ENCODE measurements around the gene SPATS2L.

The SPATS2L gene

DNA sequence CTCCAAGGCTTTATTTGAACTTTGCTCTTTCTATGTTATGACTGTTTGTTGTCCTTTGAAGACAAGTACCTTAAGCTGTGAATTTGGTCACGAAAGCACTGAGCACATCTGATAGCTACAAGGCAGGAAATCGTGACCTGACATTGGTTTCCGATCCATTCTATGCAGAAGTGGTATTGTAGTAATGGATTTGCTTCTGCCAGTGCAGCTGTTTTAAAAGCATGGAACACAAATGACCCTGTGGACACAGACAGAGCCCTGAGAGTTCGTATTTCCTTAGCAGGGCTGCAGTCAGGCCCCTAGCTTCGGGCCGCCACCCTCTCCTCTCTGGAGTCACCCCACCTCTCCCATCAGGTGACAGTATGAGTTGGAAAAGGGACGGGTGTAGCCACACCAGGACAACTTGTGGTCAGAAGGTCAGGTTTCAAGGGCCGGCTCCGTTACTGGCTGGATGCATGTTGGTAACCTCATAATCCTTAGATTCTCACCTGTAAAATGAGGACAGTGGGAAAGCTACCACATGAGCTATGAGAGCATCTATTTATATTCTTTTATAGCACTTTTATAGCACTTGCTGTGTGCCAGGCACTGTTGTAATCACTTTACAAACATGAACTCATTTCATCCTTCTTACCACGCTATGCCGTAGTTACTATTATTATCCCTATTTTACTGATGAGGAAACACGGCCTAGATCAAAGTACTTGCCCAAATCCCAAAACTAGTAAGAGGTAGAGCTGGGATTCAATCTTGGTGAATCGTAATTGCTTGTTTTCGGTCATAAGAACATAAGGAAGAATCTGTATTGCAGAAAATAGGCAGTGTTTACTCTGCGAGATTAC lies 70.2 kb downstream of the SPATS2L start:
- no peak for DNase-seq (ENCODE audit: low read depth in 1 of 2, low spot score in 1 of 2)

DNA sequence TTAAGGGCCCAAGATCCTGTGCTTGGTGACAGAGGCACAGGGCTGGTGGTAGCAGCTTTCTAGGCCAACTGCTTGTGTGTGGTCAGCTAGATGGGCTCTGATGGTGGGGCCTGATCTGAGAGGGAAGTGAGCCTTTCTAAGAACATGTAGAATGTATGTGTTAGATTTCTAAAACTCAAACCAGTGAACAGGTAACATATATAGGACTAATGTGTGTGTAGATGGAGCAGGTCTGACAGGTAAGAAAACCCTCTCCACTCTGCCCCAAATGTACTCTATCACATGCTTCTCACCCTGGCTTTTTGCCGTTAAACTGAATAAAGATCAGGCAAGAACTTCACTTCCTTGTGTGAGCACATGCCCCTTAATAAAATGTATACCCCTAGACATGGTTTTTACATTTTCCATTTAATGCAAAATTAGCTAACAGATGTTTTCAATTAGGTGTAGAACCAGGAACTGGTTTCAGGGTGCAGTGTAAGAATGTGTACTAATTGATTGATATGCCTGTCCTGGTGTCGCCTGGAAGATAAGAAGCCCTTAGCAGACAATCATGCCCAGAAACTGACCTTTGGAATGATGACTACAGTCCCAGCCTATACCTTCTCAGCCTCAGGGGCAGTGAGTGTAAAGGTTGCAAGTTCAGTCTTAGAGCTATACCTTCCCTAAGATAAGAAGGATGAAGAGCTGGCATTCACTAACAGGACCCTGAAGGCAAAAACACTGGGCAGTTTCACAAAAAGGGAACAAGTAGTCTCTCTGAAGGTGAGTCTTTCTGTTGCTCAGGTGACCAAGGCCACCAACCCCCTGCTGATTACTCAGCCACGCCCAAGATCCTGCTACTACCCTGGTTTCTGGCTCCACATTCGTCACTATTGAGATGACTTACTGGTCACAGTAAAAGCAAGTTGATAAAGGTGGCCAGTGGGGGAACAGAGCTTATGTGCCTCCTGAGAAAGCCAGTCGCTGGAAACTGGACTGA lies 71.2 kb downstream of the SPATS2L start:
- DNase-seq (ENCODE audit: low read depth in 1 of 2, low spot score in 1 of 2) = no peak

GRCh38 chr2:200378652-200379290 lies 72.3 kb downstream of the SPATS2L start:
- DNase-seq (ENCODE audit: low read depth in 1 of 2, low spot score in 1 of 2) = no peak

DNA sequence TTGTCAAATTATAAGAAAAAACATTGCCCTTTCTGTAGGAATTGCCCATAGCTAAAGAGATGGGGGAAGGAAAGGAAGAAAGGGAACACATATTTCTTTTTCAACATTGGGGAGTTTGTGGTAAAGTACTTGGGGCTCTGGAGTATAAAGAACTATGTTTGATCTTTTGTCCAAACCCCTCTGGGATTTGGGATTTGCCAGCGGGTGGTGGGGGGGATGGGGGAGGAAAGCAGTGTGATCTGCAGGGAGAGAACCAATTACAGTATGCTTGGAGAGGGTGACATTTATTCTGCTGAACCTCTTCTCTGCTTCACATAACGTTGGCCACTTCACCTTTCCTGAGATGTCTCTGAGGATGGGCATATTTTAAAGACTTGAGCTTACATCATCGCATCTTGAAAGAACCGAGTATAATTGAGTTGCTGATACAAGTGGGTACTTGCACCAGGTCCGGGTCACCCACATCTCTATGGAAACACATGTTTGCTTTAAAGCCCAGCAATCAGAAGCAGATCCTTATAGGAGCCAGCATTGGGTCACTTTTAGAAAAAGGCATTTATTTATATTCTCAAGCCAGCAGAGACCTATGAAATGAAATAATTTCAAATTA lies 73.1 kb downstream of the SPATS2L start:
- no peak for DNase-seq (ENCODE audit: low read depth in 1 of 2, low spot score in 1 of 2)

DNA sequence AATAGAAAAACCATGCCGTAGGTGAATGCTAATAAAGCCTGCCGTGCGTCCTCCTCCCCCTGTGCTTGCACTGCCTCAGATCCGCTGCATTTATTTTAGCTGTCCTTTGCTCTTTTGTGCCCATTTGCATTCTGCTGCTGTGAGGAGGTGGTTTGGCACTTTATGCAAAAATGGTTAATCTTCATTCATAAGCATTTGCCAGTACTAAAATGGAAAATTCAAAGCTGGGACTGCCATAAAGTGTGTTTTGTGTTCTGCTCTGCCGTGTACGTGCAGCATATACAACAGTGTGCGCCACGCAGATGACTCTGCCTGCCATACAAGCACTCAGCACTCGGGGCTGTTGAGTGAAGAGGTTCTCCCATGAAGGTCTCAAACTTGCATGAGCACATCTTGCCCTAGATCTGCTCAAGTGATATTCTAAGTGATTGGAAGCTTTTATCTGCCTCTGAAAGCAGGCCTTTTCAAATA lies 73.6 kb downstream of the SPATS2L start:
- DNase-seq (ENCODE audit: low read depth in 1 of 2, low spot score in 1 of 2) = no peak

DNA sequence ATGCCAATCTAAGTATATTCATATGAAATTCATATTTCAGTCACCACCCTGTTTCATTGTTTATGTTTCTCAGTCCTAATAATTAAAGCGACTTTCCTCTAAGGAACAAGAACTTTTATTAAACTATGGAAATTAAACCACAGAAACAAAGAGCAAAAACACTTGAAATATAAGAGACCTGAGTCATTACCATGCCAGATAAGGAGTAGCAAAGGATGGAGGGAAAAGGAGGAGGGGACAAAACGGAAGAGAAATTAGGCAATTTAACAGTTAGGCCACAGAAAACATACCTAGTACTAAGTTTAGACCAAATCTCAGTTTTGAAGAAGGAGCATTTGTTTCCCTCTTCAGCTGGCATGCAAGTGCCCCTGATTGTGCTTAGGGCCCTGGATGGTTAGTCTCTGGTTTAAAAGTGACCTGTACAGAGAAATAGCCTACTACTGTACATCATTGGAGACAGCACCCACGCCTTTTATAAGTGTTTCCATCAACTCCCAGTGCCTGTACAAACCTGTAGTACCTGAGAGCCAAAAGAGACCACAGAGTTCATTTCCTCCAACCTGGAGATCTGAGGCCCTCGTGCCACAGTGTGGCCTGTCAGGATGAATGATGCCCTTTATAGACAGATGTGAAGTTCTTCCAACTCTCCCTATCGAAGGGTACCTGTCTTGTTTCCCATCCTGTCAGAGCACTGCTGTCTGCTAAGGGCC lies 74.5 kb downstream of the SPATS2L start:
- DNase-seq (ENCODE audit: low read depth in 1 of 2, low spot score in 1 of 2) = no peak

DNA sequence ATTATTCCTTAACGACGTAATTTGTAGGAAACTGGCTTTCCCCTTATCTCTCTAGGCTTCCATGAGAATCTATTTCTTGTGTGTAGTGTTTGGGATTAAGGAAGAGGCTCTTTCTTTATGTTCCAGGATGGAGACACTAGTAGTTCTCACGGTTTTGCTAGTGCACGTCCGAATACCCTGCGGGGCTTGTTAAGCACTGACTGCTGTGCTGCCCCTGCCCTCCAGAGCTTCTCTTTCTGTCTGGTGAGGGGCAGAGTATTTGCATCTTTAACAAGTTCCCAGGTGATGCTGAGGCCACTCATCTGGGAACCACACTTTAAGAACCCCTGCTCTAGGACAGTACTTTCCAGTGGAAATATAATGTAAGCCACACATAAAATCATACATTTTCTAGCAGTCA lies 76.4 kb downstream of the SPATS2L start:
- no peak for DNase-seq (ENCODE audit: low read depth in 1 of 2, low spot score in 1 of 2)

GRCh38 chr2:200383380-200384110 lies 77.1 kb downstream of the SPATS2L start:
- DNase-seq (ENCODE audit: low read depth in 1 of 2, low spot score in 1 of 2) = no peak

GRCh38 chr2:200385063-200385635 lies 78.7 kb downstream of the SPATS2L start:
- DNase-seq (ENCODE audit: low read depth in 1 of 2, low spot score in 1 of 2) = no peak

GRCh38 chr2:200393191-200393590 lies 86.7 kb downstream of the SPATS2L start:
- no peak for DNase-seq (ENCODE audit: low read depth in 1 of 2, low spot score in 1 of 2)

DNA sequence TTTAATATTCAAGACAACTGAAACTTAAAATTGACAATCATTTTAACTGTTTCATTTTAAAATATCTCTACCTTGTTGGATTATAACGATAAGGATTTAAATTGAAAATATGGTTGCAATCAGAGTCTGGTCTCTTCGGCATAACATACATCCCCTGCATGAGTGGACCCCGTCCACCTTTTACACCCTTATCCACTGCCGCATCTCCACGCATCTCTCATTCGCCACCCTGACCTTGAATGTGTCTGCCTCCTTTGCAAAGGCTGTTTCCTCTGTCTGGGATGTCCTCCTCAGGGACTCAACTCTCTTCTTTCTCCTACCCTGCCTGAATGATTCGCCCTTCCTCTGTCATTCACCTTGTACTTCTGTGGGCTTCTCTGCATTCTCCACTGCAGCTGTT lies 87.6 kb downstream of the SPATS2L start:
- DNase-seq (ENCODE audit: low read depth in 1 of 2, low spot score in 1 of 2) = no peak

DNA sequence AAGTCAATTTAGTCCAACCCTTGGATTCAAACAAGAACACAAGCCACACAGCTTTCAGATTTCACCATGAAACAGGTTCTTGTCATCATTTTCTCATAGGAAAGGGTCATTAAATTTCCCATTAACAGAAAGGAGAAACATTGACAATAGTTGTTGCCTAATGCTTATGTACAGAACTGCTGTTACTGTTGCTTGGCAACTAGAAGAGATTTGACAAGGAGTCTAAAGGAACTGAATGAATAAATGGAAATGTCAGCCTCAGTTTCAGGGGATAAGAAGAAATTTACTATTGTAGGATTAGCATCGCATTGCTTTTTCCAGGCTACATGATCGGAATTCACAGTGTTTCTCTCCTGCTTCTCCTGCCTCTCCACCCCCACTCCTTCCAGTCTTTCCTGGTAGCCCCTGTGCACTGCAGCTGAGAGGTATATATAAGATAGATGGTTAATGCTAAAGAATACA lies 90.3 kb downstream of the SPATS2L start:
- no peak for DNase-seq (ENCODE audit: low read depth in 1 of 2, low spot score in 1 of 2)

- no peak for DNase-seq (ENCODE audit: low read depth in 1 of 2, low spot score in 1 of 2)
Observed at GRCh38 chr2:200397785-200398184, 91.3 kb downstream of the SPATS2L start.

DNA sequence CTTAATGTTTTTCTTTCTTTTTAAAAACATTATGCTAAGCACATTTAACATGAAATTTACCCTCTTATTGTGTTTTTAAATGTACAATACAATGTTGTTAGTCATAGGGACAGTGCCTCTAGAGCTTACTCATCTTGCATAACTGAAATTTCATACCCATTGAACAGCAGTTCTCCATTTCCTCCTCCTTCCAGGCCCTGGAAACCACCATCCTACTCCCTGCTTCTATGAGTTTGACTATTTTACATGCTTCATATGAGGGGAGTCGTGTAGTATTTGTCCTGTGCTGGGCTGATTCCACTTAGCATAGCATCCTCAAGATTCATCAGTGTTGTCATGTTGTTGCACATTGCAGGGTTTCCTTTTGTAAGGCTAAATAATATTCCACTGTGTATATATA lies 92.6 kb downstream of the SPATS2L start:
- DNase-seq (ENCODE audit: low read depth in 1 of 2, low spot score in 1 of 2) = no peak

- no peak for DNase-seq (ENCODE audit: low read depth in 1 of 2, low spot score in 1 of 2)
Observed at GRCh38 chr2:200399636-200400035, 93.1 kb downstream of the SPATS2L start.

GRCh38 chr2:200403814-200404213 lies 97.3 kb downstream of the SPATS2L start:
- DNase-seq (ENCODE audit: low read depth in 1 of 2, low spot score in 1 of 2) = no peak

DNA sequence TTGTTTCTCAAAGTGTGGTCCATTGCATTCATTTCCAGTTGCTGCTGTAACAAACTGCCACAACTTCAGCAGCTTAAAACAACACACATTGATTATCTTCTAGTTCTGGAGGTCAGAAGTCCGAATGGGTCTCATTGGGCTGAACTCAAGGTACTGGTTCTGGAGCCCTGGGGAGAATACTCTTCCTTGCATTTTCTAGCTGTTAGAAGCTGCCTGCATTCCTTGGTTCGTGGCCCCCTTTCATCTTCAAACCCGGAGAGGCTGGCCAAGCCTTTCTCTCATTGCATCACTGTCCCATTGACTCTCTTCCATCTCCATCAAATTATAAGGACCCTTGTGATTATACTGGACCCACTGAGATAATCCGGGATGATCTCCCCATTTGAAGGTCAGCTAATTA lies 98.1 kb downstream of the SPATS2L start:
- DNase-seq (ENCODE audit: low read depth in 1 of 2, low spot score in 1 of 2) = no peak

DNA sequence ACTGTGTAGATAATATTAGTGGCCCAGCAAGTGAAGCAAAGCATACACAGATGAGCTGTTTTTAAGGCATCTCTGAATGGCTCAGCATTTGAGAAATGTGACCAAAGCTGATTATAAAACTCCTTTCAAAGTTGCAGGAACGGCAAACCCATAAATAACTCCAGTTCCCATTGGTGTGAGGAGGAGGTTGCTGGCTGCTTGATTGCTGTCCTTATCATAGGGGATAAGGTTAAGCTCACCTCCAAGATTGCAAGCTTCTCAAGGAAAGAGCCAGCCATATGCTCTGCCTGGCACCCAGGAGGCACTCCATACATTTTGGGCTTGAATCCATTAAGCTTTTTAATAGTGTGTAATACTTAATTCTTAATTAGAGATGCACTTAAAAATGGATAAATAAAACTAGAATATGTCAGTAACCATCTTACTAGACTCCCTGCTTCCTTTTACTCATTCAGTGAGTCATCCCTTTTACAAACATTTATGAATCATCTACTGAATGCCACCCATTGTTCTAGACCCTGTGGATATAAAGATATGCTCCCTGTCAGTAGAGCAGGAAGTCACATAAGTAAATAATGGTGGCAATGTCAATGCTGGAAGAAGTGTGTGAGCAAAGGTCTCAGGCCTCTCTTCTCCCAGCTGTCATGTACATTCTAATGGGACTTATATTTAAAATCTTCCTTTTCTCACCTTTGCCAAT lies 99.3 kb downstream of the SPATS2L start:
- no peak for DNase-seq (ENCODE audit: low read depth in 1 of 2, low spot score in 1 of 2)

DNA sequence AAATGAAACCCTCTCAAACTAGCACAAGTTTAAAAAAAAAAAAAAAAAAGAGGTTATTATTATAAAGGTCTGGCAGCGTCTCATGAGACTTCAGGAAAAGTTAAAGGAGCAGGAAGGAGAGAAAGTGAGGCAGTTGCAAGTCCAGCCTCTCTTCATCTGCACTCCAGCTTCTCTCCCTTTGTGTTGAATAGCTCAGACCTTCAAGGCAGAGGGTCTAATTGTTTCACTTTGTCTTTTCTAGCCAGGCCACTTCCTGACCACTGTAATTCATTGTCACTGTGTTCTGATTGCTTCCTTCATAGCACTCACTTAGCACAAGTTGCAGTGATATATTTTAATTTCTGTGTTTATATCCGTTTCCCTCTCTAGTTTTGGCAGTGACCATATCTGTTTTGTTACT lies 99.9 kb downstream of the SPATS2L start:
- no peak for DNase-seq (ENCODE audit: low read depth in 1 of 2, low spot score in 1 of 2)
